NCI-H226 (cell line): ENCODE data around the gene SLC6A16.
"Not testable (repeated sequence)": the region's sequence is repeated elsewhere in the genome, so short reads cannot be mapped to it uniquely, and the experiment has no call there.

Source experiments
- DNase-seq: peaks from one replicate; pipeline ENCODE4 v3.0.0-alpha.2; 2015

The SLC6A16 gene

GRCh38 chr19:49328741-49329140, 3.8 kb upstream of the SLC6A16 start:
- no peak for DNase-seq

GRCh38 chr19:49327878-49328544, 3.0 kb upstream of the SLC6A16 start:
- peak; percentile 7 for DNase-seq

- no peak for DNase-seq
These were observed 1.2 kb upstream of the SLC6A16 start for GRCh38 chr19:49326165-49326704.

- not testable (repeated sequence) for DNase-seq
These were observed 765 bp upstream of the SLC6A16 start for GRCh38 chr19:49325756-49326155.

- DNase-seq: no peak
These were observed 6.7 kb downstream of the SLC6A16 start for GRCh38 chr19:49318296-49318695.

GRCh38 chr19:49316284-49316683, 8.7 kb downstream of the SLC6A16 start:
- no peak for DNase-seq

- no peak for DNase-seq
These were observed 9.9 kb downstream of the SLC6A16 start for GRCh38 chr19:49315111-49315510.

- DNase-seq: no peak
These were observed 15.9 kb downstream of the SLC6A16 start for GRCh38 chr19:49309087-49309486.

- DNase-seq: not testable (repeated sequence)
These were observed 18.3 kb downstream of the SLC6A16 start for GRCh38 chr19:49306734-49307133.

GRCh38 chr19:49301866-49302252, 23.1 kb downstream of the SLC6A16 start:
- DNase-seq: no peak

- peak; percentile 39 for DNase-seq
These were observed 23.7 kb downstream of the SLC6A16 start for GRCh38 chr19:49301165-49301865.

GRCh38 chr19:49298653-49299052, 26.3 kb downstream of the SLC6A16 start:
- not testable (repeated sequence) for DNase-seq

- no peak for DNase-seq
These were observed 27.6 kb downstream of the SLC6A16 start for GRCh38 chr19:49297403-49297802.

- no peak for DNase-seq
These were observed 29.6 kb downstream of the SLC6A16 start for GRCh38 chr19:49295208-49295880.

GRCh38 chr19:49294401-49294800, 30.6 kb downstream of the SLC6A16 start:
- no peak for DNase-seq

GRCh38 chr19:49290517-49290916, 34.5 kb downstream of the SLC6A16 start:
- DNase-seq: no peak

- DNase-seq: not testable (repeated sequence)
These were observed 35.7 kb downstream of the SLC6A16 start for GRCh38 chr19:49289286-49289685.

GRCh38 chr19:49288205-49288604, 36.8 kb downstream of the SLC6A16 start:
- not testable (repeated sequence) for DNase-seq

GRCh38 chr19:49287141-49287770, 37.7 kb downstream of the SLC6A16 start:
- DNase-seq: no peak

GRCh38 chr19:49282184-49282583, 42.8 kb downstream of the SLC6A16 start:
- DNase-seq: no peak

- peak; percentile 44 for DNase-seq
These were observed 52.8 kb downstream of the SLC6A16 start for GRCh38 chr19:49272204-49272603.

- DNase-seq: no peak
These were observed 53.8 kb downstream of the SLC6A16 start for GRCh38 chr19:49271080-49271753.

- peak; percentile 75 for DNase-seq
These were observed 58.6 kb downstream of the SLC6A16 start for GRCh38 chr19:49266409-49266808.
